NCI-H2107 treated with DMSO at 0.1 percent for 48 hours (cell line): ENCODE measurements around the gene TMEM120B.

ENCODE experiments used
- DNase-seq: peaks from one replicate; lab custom pipeline; 2025; ENCODE audit not compliant: unreplicated experiment; lab: John Stamatoyannopoulos, UW

Gene TMEM120B

DNA sequence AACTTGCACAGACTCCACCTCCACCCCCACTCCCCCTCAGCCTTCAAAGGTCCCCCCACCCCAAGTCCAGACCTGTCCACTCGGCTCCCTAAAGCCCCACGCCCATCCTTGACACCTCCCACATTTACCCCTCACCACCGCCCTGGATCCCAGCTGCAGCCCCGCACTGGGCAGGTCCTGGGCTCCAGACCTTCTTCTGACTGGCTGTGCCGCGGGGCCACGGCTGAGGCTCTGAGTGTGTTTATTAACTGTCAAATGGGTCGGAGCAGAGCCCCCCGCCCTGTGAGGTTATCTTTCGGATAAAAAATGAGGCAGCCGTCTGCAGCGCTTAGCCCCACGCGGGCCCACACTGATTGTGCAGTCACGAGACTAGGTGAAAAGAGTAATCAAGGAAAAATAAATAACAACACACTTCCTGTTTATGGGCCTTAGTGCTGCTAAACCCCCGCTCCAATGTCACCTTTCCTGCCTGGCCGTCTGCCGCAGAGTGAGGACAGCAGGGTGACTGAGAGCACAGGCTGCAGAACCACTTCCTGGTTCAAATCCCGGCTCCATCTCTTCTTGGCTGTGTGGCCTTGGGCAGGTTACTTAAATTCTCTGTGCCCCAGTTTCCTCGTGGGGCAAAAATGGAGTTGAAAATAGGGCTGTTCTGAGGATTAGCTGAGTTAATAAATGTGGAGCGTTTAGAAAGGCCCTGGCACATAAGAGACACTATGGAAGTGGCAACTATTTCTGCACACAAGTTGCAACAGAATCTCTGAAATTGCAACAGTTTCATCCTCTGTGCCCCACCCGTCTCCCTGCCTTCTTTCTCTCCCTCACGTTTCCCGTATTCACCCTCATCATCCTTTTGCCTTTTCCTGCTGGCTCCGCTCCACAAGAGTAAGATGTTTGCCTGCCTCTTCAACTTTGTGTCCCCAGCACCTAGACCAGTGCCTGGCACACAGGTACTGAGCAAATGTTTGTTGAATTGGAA, 100.7 kb downstream of the TMEM120B start:
- no peak for DNase-seq

DNA sequence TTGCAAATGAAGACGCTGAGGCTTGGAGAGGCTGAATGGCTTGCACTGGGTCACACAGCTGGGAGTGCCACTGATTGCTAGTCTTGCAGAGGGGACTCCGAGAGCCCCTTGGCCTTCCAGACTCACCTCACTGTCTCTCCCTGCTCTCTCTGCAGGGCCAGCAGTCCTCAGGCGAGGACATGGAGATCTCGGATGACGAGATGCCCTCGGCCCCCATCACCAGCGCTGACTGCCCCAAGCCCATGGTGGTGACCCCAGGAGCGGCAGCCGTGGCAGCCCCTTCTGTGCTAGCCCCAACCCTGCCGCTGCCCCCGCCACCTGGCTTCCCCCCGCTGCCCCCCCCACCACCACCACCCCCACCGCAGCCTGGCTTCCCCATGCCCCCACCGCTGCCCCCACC, 101.4 kb downstream of the TMEM120B start:
- DNase-seq, result no peak

DNA sequence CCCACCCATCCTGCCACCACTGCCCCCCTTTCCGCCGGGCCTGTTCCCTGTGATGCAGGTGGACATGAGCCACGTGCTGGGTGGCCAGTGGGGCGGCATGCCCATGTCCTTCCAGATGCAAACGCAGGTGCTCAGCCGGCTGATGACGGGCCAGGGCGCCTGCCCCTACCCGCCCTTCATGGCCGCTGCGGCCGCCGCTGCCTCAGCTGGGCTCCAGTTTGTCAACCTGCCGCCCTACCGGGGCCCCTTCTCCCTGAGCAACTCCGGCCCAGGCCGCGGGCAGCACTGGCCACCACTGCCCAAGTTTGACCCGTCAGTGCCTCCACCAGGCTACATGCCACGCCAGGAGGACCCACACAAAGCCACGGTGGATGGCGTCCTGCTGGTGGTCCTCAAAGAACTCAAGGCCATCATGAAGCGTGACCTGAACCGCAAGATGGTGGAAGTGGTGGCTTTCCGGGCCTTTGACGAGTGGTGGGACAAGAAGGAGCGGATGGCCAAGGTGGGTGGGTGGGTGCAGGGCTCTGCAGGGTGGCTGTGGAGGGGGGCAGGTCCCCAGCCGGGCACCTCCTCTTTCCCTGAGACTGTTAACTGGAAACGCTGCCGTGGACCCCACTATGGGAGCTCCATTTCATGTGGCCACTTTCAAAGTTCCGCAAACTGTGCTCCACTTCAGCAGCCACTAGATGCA, 102.0 kb downstream of the TMEM120B start:
- no peak for DNase-seq

DNA sequence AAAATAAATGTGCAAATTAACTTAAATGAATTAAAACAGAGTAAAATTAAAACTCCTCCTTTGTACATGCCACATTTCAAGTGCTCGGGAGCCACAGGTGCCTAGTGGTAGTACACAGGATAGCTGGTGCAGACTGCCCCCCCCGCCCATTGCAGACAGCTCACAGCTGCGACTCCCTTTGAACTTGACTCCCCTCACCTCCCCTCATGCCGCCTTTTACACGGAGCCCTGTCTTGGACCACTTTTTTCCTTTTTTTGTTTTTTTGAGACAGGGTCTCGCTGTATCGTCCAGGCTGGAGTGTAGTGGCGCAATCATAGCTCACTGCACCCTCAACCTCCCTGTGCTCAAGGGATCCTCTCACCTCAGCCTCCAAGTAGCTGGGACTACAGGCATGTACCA, 102.7 kb downstream of the TMEM120B start:
- no peak for DNase-seq

DNA sequence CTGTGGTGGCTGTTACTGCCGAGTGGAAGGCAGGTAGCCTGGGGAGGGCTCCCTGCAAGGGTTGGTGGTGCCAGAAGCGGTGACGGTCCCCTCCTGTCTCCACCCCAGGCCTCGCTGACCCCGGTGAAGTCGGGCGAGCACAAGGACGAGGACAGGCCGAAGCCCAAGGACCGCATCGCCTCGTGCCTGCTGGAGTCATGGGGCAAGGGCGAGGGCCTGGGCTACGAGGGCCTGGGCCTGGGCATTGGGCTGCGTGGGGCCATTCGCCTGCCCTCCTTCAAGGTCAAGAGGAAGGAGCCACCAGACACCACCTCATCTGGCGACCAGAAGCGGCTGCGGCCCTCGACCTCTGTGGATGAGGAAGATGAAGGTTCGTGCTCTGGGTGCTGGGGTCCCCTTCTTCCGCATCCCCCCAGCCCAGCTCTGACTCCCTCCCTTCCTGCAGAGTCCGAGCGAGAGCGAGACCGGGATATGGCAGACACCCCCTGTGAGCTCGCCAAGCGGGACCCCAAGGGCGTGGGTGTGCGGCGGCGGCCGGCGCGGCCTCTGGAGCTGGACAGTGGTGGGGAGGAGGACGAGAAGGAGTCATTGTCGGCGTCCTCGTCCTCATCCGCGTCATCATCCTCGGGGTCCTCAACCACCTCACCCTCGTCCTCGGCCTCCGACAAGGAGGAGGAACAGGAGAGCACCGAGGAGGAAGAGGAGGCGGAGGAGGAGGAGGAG, 104.5 kb downstream of the TMEM120B start:
- DNase-seq, result no peak

DNA sequence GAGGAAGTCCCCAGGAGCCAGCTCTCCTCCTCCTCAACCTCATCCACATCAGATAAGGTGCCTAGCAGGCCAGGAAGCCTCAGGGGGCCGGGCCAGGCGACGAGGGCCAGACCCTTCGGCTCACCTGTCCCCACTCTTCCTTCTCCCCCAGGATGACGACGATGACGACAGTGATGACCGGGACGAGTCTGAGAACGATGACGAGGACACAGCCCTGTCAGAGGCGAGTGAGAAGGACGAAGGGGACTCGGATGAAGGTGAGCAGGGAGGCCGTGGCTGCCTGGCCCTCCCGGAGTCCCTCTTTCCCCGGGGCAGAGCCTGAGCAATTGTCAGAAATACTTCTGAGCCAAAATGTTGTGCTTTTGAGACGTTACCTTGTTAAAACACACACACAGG, 105.1 kb downstream of the TMEM120B start:
- no peak for DNase-seq

DNA sequence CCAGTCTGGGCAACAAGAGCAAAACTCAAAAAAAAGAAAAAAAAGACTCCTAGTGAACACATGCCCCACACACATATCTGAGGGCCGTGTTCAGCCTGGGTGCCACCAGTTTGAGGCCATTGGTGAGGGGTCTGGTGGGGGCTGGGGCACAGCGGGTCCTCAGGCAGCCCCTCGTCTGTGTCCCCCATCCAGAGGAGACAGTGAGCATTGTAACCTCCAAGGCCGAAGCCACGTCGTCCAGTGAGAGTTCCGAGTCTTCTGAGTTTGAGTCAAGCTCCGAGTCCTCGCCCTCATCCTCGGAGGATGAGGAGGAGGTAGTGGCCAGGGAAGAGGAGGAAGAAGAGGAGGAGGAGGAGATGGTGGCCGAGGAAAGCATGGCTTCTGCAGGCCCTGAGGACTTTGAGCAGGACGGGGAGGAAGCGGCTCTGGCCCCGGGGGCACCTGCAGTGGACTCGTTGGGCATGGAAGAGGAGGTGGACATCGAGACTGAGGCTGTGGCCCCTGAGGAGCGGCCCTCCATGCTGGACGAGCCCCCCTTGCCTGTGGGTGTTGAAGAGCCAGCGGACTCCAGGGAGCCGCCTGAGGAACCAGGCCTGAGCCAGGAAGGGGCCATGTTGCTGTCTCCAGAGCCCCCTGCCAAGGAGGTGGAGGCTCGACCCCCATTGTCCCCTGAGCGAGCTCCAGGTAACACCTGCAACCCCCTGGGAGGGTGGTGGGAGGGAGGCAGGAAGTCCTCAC, 106.8 kb downstream of the TMEM120B start:
- DNase-seq, result no peak

DNA sequence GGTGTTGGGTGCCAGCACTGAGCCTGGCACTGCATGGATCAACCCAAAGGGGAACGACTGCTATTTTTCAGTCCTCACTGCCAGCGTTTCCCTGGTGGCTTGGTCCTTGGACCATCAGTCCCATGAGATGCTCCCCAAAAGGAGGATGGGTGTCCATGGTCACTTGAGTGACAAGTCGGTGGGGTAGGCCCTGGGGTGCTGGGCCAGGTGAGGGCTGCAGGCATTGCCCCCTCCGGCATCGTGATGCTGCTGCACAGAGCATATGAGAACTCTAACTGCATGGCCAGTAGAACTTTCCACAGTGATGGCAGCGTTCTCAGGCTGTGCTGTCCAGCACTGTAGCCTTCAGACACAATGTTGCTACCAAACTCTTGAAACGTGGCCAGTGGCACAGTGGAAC, 107.5 kb downstream of the TMEM120B start:
- DNase-seq, result no peak

DNA sequence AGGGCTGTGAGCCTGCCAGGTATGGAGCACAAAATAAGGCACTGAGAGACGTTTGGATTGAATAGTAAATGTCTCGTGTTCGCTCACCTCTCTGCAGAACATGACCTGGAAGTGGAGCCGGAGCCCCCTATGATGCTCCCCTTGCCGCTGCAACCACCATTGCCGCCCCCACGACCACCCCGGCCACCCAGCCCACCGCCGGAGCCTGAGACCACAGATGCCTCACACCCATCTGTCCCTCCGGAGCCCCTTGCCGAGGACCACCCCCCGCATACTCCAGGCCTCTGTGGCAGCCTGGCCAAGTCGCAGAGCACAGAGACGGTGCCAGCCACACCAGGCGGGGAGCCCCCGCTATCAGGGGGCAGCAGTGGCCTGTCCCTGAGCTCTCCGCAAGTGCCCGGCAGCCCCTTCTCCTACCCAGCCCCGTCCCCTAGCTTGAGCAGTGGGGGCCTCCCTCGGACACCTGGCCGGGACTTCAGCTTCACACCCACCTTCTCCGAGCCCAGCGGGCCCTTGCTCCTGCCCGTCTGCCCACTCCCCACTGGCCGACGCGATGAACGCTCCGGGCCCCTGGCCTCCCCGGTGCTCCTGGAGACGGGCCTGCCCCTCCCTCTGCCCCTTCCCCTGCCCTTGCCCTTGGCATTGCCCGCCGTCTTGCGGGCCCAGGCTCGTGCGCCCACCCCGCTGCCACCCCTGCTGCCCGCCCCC, 110.0 kb downstream of the TMEM120B start:
- DNase-seq, result no peak

DNA sequence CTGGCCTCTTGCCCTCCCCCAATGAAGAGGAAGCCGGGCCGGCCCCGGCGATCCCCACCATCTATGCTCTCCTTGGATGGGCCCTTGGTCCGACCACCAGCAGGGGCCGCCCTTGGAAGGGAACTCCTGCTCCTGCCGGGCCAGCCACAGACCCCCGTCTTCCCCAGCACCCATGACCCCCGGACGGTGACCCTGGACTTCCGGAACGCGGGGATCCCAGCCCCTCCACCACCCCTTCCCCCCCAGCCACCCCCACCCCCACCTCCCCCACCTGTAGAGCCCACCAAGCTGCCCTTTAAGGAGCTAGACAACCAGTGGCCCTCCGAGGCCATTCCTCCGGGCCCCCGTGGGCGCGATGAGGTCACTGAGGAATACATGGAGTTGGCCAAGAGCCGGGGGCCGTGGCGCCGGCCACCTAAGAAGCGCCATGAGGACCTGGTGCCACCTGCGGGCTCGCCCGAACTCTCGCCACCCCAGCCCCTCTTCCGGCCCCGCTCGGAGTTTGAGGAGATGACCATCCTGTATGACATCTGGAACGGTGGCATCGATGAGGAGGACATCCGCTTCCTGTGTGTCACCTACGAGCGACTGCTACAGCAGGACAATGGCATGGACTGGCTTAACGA, 110.7 kb downstream of the TMEM120B start:
- no peak for DNase-seq

DNA sequence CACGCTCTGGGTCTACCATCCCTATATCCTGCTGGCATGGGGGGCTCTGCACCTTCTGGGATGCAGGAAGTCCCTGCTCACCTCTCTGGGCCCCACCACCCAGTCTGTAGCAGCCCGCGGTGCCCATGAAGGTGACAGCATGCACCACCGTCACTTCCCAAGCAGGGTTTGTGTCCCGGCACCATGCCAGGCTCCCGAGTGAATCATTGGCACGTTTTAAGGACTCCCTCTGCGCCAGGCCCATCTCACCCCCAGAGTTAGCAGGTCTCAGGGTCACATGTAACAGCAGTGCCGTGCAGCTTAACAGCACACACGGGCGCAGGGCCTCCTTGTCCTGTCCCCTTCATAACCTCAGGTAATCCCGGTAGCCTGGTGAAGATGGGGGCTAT, 111.2 kb downstream of the TMEM120B start:
- no peak for DNase-seq

DNA sequence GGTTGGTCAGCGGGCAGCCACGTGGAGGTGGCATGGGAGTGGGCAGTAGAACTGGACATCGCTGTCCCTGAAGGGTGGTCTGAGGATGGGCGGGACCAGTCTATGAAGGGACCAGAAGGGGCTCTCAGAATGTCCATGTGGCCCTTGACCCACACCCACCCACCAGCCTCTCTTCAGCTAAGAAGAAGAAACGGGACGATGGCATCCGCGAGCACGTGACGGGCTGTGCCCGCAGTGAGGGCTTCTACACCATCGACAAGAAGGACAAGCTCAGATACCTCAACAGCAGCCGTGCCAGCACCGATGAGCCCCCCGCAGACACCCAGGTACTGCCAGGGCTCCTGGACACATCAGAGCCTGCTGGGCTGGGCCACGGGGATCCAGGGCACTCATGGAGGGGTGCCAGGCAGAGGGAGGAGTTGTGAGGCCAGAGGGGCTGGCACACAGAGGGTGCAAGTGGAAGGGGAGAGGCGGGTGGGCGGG, 112.5 kb downstream of the TMEM120B start:
- no peak for DNase-seq

DNA sequence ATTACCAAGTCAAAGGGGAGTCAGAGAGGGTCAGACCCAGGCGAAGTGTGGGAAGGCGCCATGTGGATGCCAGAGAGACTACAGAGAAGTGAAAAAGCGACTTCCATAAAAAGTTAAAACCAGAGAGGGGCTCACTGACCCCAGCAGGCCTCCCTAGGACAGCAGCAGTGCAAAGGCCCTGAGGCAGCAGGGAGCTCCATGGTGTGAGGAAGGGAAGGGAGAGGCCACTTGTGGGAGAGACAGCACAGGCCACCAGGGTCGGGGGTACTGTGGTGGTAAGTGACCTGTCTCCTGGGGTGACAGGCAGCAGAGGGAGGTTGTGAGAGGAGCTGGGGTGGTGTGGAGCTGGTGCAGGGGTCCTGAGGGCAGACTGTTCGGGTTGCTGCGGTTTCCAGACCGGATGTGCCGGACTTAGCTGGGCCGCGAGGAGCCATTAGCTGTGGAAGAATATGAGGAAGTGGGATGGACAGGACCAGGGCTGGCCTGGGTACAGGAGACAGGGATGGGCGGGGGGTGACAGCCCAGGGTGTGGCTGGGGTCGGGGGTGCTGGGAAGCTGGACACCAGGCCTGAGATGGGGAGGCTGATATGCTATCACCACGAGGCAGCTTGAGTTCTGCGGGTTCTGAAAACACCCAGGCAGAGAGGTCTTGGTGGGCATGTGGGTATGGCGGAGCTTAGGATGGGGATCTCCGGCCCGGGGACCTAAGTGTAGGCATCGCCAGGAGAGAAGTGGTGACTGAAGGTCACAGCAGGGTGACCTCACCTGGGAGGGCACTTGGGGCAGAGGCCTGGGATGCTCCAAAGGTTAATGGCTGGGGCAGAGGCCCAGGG, 114.0 kb downstream of the TMEM120B start:
- no peak for DNase-seq

DNA sequence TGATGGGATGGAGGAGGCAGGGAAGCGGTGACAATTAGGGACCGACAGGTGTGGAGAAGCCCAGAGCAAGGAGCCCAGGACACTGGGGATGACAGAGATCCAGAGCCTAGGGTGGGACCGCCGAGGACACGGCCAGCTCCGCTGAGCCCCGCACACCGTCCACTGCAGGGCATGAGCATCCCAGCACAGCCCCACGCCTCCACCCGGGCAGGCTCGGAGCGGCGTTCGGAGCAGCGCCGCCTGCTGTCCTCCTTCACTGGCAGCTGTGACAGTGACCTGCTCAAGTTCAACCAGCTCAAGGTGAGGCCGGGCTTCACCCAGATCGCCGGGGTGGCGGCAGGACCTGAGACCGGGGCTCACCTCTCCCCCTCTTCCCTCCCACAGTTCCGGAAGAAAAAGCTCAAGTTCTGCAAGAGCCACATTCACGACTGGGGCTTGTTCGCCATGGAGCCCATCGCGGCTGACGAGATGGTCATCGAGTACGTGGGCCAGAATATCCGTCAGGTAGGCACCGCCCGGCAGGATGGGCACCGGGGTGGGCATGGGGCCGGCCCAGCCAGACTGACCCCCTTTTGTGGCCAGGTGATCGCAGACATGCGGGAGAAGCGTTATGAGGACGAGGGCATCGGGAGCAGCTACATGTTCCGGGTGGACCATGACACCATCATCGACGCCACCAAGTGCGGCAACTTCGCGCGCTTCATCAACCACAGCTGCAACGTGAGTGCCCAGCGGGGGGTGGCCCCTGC, 115.0 kb downstream of the TMEM120B start:
- DNase-seq, result no peak

DNA sequence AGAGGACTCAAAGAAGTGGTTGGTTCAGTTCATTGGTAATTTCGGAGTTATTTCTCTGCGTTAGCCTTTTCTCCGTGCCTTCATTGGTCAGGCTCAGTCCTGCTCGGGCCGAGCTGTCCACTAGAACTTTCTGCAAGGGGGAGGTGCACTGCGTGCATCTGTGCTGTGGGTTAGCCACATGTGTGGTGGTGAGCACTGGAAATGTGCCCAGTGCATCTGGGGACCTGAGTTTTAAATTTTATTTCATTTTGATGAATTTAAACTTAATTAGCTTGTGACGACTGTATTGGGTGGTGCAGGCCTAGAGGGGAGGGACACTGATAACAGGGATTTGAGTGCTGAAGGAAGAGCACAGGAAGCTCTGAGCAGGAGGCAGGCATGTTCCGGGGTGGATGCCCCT, 115.8 kb downstream of the TMEM120B start:
- no peak for DNase-seq

DNA sequence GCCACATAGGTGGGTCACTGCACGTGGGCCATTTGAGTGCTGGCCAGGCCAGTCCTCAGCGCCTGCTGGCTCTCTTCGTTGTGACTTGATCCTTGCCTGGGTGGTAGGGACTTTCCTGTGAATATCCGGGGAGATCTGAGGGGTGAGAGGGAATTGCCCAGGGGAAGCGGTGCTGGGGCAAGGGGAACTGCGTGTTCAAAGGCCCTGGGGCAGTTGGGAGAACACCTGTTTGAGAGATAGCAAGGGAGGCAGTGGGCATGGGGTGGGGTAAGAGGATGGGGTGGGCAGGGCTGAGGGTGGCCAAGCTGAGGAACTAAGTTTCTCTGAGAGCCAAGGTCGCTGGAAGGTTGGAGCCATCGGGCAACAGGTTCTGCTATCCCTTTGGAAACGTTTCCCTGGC, 116.3 kb downstream of the TMEM120B start:
- no peak for DNase-seq

DNA sequence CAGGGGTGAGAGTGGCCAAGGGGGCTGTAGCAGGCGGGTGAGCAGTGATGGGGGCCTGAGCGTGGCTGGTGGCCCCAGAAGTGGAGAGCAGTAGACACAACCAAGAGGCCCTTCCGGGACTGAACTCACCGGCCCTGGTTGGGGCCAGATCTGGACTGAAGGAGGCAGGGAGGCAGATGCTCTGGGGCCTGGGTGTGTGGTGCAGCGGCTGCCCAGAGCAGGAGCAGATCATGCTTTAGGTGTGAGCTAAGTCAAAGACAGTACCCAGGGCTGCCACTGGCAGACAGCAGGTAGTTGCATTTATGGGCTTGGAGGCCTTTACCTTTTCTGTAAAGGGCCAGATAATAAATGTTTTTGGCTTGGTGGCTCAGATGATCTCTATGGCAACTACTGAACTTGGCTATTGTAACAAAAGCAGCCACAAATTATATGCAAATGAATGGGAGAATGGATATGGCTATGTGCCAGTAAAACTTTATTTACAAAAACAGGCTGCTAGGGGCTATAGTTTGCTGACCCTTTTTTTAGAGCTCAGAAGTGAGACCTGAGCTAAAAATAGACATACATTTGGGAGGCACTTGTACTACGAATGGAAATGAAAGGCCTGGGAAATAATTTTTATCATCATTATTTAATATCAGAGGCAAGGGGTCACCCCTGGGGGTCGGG, 116.8 kb downstream of the TMEM120B start:
- DNase-seq, result no peak

DNA sequence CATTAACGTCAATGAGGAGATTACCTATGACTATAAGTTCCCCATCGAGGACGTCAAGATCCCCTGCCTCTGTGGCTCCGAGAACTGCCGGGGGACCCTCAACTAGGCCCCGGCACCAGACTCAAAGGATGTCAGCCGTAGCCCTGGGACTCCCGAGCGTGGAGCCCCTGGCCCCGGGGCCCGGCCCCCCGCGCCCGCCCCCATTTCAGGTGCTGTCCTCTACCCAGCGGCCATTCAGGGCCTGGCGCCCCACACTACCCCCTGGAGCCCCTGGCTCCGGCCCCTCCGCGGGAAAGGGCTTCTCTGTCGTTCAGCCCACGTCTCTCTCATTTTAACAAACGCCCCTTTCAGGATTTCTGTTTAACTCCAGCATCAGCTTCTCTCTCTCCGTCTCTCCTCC, 117.6 kb downstream of the TMEM120B start:
- no peak for DNase-seq
